NCI-H187 (cell line): Measurements from ENCODE around the gene DNAJC21.
"Not testable (repeated sequence)": the region's sequence is repeated elsewhere in the genome, so short reads cannot be mapped to it uniquely, and the experiment has no call there.

Experiments used
- DNase-seq, 2 experiments: peaks; one replicate each; lab custom pipeline; 2025; lab: John Stamatoyannopoulos, UW

DNAJC21 gene

DNA sequence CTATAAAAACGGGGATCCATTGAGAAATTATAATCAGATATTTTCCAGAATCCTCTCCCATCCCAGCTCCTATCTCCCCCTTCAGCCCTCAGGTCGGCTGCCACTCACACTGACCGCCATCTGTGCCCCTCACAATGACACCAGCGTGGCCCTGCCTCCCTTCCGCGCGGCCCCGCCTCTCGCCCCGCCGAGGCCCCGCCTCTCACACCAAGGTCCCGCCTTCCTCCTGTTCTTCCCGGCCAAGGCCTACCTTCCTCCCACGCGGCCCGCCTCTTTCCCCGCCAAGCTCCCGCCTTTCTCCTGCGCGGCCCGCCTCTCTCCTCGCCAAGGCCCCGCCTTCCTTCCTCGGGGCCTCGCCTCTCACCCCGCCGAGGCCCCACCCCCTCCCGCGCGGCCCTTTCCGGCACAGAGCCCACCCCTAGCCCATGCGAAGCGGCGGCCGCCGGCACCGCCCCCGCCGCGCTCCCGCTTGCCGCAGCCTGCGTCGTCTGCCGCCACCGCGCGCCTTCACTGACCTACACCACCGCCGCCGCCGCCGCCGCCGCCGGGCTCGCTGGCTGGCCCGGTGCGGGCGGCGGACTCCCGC is at the start of gene DNAJC21:
DNAJC21 (plus strand) TSS at position 426 of the 586 bp plus-strand sequence. CDS start 261 bp downstream, outside the sequence.
- DNase-seq, result peak; percentile 95 to 99

DNA sequence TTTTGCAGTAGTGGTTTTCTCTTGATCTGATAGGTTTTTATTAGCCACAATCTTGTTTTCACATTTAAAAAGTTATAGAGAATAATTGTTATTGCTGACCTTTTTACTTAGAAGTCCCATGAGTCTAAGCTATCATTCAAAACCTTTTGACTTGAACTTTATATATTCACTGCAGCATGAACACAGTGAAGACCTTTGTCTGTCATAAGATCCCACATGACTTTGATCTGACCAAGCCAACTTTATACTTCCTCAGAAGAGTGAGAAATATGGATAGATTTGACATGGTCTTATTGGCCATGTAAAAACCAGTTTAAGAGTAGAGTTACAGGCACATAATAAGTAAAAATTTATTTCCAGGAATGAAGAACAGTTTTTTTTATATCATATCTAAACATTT is 48.1 kb upstream of the DNAJC21 start:
- DNase-seq, result no peak

DNA sequence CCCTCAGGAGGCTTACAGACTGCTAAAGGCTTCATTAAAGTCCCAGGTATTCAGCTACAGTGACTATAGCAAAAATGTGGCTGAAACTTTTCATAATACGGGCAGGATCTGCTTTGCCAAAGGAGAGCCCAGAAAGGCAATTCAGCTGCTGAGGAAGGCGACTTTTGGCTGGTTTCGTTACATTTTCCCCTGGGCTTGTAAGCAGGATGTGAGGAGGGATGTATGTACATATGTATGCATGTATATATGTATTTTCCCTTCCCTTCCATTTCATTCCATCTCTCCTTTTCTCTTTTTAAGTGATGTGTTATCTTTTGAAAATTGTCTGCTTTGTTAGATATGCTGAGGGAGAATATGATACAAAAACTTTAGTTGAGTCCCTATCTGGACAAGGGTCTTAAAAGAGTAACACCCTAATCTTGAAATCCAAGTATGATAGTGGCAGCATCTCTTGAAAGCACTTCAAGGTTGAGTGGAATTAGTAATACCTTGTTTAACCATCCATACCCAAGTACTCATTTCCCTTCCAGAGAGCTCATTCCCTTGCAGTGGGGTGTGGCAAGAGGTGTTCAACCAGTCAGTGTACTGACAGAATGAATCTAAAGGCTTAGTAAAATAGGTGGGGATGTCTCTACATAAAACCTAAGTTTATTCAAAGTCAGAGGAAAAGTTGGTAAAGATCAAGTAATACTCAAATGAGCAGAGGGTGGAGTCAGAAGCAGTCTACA is 42.8 kb upstream of the DNAJC21 start:
- no peak for DNase-seq

DNA sequence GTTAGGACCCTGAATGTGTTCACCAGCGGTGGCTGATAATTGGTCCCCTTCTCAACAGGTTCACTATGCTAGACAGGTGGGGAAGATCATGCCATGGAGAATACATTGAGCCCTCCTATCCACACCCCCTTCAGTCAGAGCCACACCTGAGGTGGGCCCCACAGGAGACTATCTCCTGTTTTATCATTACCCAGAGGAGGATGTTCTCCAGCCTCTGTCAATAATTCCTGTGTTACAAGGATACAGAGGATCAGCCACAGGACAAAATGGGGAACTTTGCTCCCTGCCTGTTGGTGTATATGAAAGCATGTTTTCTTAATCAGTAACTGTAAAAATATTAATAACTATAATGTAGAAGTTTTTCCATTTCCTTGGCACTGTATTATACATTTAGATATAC is 40.0 kb upstream of the DNAJC21 start:
- DNase-seq, result no peak

DNA sequence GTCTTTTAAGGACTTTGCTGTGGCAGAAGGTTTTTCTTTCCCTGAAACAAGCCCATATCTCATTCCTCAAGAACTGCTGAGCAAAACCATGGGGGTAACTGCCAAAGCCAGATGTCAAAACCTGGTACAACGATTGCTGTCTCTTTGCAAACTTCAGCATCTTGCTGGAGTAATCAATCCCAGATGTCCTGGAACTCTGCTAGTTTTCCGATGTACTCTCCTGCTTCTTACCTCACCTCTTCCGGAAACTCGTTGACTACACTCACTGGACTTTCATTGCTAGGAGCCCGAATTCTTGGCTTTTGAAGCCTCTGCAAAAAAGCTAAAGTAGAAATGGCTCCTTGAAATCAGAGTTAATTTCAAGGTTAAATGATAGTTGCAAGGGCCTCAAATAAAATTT is 37.4 kb upstream of the DNAJC21 start:
- DNase-seq, result no peak

DNA sequence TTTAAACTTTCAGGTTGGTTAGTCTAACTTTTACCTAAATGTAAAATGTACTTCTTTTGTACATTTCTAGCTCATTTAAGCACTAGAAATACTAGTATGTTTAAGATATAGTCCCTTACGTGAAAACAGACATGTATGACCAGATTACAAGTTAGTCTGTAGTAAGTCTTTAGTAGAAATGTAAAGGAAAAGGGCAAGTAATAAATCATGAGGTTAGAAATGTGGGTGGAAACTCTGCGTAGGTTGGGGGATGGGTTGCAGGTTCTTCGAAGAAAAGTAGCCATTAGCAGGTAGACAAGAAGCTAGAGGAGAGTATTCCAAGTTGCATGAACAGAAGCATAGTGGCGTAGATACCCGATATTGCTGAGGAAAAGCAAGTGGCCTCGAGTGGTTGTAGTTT is 36.9 kb upstream of the DNAJC21 start:
- DNase-seq, result no peak

DNA sequence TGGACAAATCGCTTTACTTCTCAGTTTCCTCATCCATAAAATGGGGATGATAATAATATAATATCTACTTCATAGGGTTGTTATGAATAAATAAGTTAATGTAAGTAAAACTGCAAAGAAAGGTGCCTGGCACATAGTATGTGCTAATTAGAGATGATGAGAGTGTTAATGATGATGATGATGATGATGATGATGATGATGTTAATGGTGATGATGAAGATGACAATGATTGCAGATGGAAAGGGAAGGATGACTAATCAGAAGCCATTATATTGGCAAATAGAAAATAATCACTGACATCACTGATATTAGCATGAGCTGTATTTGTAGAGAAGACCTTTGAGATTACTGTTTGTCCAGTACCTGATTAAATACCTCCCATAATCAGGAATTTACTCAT is 34.6 kb upstream of the DNAJC21 start:
- no peak for DNase-seq

DNA sequence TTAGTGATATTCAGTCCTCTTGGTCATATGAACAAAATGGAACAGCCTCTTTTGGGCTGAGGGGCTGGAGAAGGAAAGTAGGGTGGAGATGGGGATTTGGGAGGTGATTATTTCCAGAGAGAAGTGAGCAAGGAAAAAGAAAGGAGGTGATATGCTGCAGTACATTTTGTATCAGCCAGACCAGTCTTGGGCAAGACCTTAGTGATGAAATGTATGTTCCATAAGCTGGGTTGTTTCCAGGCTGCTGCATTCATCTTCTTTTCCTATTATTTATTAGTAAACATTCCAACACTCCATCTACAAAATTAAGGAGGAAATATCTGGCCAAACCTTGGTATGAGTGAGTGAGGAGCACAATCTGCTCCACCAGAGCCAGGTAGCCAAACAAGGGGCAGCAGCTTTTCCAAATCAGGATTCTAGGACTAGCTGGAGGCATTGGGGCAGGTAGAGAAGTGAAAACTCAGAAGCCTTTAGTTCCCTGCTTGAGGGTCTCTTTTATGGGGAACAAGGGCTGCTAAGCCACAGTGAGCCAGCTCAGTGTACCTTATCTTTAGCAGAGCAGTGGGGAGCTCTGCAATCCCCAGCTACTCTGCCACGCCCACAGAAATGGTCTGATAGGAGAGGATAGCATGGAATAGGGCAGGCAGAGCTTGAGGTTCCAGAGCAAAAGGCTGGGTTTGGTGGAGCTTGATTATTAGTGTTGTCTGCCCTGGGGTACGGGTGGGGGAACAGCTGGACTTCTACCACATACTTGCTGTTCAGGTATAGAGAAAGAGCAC is 33.5 kb upstream of the DNAJC21 start:
- DNase-seq, result no peak

DNA sequence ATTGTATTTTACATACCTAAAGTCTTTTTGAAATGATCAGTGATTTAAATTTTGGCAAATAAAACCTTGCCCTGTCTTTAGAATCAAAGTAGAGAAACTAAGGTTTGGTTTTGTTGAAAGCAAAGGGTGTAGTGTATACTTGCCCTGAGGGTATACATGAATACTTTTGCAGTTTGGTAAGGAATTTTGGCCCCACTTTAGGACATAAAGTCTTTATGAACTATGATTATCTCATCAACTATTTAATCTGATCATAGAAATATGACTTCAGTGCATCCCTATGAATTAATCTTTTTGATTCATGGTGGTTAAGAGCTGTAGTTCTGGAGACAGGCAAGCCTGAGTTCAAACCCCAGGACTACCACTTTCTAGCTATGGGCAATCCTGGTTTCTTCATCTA is 31.7 kb upstream of the DNAJC21 start:
- no peak for DNase-seq

DNA sequence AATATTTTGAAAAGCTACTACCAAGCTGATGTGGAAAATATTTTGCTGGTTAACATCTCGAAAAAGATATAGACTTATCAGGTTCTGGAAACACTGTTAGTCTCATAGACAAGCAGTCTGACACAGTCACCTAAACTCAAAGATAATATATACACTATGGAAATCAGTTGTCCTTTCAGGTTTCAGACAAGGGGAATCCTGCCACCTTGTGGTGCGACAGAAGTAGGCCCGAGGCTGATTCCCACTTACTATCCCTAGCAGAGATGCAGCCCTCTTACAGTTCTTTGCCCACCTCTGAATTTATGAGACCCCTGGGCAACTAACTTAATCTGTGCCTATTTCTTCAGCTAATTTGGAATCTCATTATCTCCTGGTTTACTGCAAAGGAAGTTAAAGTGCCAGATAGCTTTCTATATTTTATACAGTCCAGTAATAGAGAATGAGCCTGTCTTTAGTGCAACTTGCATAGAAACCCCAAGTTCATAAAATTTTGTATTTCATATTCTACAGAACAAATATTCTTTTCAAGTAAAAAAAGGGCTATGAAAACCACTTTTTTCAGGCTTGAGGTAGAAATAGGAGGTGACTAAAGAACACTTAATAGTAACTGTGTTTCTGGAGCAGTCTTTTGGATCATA is 31.0 kb upstream of the DNAJC21 start:
- DNase-seq, result peak in 1 of 2 experiments; percentile 36

DNA sequence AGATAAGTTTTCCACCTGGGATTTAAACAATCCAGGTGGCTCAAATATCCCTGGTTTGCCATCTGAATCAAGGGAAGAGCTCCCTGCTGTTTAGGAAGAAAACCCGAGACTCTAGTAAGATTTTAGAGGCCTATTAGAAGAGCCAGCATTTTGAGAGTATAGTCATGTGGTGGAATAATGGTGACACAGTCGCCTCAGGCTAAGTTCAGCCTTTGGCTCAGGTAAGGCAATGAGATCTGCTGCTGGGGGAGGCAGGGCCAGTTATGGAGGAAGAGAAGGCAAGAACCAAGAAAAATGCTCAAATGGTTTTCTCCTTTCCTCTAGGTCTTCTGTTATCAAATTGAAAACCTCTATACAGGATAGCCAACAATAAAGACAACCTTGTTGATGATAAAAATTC is 30.3 kb upstream of the DNAJC21 start:
- no peak for DNase-seq

DNA sequence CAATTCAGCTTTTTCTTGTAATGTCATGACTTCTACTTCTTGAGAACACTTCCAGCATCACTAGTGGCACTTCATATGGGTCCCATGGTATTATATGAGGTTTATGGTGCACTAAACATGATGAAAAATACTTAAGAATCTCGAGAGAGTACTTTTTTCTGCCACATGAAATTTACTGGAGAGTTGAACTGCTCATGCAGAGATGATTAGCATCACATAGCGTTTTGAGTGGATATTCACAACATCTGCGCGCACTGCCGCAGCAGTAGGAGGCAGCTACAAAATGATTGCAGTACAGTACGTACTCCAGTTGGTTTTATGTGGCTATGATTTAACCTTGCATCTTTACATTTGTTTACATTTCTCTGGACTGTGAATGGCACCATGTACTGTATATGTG is 28.7 kb upstream of the DNAJC21 start:
- peak; percentile 28 to 62 for DNase-seq

DNA sequence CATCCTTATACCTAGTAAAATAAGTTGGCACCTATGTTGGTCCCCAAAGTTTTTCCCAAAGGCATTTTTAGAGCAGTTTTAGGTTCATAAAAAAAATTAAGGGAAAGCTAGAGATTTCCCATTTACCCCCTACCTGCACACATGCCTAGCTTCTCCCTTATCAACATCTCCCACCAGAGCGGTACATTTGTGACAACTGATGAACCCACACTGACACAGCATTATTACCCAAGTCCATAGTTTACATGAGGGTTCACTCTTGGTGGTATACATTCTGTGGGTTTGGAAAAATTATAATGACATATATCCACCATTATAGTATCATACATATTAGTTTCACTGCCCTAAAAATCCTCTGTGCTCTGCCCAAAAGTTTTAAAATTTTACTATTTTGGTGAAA is 26.1 kb upstream of the DNAJC21 start:
- no peak for DNase-seq

DNA sequence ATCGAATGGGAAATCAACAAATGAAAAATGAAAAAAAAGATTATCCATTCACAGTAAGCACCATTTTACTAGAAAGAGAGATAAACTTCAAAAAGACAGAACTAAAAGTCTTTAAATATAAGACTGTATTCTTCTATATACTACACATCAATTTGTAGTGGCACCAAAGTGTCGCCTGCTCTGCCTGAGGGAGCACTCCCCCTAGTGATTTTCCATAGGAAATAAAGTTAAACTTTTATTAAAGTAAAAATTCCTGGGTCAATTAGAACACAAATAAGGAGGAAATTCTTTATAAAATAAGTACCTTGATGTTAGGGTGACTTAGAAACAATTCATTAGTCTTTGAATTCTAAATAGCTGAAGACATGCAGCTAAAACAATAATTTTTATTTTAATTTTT is 23.8 kb upstream of the DNAJC21 start:
- no peak for DNase-seq

DNA sequence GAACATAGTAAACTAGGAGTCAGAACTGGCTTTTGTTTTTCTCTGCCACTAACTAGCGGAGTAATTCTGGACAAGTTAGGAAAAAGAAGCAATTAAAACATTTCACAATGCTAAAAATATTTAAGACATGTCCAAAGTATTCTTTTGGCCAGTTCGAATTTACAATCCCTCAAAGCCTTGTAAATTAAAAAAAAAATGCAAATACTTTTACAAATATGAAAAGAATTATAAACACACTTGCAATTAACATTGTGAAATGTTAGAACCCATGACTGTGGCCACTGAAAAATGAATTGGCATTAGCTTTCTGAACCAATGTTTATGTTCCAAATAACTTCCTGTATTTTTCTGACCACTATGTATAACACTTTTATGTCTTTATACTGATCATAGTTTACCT is 16.3 kb upstream of the DNAJC21 start:
- no peak for DNase-seq

DNA sequence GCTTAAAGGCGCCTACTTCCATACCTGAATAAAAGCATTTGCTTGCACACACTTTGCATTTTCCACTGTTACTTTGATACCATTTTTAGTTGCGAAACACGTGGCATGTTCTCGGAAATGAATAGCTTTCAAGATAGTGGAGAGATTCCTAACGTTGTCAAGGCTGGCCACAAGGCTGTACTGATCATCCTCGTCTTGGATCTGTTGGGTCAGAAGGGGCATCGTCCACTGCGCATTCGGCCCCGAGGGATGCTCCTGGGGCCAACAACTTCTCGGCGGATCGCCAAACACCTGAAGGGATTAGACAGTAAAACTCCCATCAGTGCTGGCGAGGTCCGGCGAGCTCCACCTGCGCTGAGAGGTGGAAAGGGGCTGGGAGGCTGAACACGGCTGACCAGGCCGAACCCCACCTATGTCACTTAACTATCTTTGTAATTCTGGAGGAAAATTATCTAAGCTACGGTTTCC is 14.7 kb upstream of the DNAJC21 start:
- DNase-seq, result no peak

DNA sequence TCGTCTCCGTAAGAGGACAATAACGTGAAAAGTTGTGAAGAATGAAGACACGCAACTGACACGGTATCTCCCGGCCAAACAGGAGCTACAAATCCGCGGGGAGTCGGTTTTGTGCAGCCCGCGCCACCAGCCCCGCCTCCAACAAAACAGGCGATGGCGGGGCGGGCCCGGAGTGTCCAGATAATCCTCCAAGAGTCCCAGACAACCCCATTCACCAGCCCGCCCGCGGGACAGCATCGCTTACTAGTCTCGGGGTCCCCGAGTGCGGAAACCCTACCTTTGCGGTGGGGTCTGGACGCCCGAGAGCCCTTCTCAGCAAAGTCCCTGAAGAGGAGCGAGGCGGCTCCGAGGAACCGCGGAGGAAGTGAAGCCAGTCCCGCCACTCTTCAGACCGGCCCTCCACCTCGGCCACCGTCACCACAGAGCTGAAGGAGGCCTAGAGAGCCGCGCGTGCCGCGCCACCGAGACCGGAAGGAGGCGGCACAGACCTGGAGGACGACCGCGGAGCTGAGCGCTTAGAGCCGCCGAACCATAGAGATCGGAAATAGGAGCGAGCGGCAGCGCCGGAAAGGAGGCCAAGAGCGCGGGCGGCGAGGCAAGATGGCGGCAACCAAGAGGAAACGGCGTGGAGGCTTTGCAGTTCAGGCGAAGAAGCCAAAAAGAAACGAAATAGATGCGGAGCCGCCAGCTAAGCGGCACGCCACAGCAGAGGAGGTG is 14.1 kb upstream of the DNAJC21 start, which contains the start of the genes BRIX1 and RAD1:
BRIX1 (plus strand) TSS at position 573 of the 717 bp plus-strand sequence; CDS start at position 601, 28 bp downstream.
RAD1 (minus strand) TSS at position 366 of the 717 bp plus-strand sequence. CDS start 612 bp downstream, outside the sequence.
- DNase-seq, result peak; percentile 92 to 94

DNA sequence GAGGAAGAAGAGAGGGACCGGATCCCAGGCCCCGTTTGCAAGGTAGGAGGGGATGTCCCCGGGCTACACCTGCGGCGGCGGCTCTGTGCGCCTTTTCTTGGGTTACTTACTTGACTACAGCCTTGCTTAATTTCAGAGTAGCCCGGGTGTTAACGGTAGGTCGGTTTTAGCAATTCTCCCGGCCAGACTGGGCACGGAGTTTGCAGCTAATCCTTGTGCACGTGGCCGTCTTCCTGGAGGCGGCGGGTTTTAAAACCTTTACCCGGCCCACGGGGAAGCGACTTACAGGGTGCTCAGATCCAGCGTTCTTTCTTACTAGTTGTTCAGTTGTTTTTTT is 13.5 kb upstream of the DNAJC21 start:
- no peak for DNase-seq

DNA sequence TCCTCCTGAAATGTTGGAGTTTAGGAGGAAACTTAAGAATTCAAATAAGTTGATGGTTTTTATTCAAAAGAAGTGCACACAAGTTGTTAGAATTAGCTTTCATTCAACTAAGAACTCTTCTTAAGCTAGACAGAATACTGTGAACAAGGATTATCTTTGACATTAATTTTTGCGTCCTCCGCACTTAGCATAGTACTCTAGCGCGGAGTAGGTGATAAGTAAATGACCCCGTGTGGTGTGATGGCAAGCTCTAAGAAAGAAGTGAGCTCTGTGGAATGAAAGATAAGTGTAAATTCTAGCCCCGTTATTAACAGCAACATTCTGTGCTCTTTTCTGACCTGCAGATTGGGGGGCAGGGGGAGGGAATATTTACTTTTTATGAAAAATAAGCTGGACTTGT is 12.8 kb upstream of the DNAJC21 start:
- DNase-seq, result no peak

DNA sequence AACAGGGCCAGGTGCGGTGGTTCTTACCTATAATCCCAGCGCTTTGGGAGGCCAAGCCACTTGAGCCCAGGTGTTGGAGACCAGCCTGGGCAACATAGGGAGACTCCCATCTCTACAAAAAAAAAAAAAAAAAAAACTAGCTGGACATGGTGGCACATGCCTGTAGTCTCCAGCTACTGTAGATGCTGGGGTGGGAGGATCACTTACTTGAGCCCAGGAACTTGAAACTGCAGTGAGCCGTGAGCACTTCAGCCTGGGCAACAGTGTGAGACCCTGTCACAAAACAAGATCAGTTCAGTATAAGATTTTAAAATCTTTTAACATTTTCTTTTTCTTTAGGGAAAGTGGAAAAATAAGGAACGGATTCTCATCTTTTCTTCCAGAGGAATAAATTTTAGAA is 11.3 kb upstream of the DNAJC21 start:
- no peak for DNase-seq

DNA sequence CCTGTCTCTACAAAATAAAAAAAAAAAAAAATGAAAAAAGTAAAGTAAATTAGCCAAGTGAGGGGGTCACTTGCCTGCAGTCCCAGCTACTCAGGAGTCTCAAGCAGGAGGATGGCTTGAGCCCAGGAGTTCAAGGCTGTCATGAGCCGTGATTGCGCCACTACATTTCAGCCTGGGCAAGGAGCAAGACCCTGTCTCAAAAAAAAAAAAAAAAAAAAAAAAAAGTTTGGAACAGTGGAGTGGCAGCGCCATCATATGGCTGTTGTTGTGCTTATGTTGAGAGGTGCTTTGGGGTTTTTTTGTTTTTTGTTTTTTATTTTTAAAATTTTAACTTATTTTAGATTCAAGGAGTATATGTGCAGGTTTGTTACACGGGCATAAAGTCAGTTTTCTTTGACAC is 10.3 kb upstream of the DNAJC21 start:
- DNase-seq, result no peak

DNA sequence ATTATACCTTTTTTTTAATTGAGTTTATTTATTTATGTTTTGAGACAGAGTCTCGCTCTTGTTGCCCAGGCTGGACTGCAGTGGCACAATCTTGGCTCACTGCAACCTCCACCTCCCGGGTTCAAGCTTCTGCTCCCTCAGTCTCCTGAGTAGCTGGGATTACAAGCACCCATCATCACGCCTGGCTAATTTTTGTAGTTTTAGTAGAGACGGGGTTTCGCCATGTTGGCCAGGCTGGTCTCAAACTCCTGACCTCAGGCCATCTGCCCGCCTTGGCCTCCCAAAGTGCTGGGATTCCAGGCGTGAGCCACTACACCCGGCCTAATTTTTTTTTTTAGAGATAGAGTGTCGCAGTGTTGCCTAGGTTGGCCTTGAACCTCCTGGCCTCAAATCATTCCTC is 6.1 kb upstream of the DNAJC21 start:
- not testable (repeated sequence) for DNase-seq
